HUES64 (cell line): ENCODE measurements around the gene KCNQ5.

Experiments used
- H3K27ac ChIP-seq: 2 replicates; pipeline ENCODE4 v1.7.0; 2013; ENCODE audit warnings: low read depth, low read length, inconsistent platforms
- H3K27me3 ChIP-seq: 2 replicates; pipeline ENCODE4 v1.6.1; 2013; ENCODE audit warnings: mild to moderate bottlenecking, low read length; ENCODE audit not compliant: insufficient read depth
- H3K36me3 ChIP-seq: 2 replicates; pipeline ENCODE4 v1.6.1; 2013; ENCODE audit warnings: mild to moderate bottlenecking, low read length; ENCODE audit not compliant: insufficient read depth
- H3K4me1 ChIP-seq: 2 replicates; pipeline ENCODE4 v1.6.1; 2013; ENCODE audit warnings: mild to moderate bottlenecking, low read length, moderate library complexity; ENCODE audit not compliant: insufficient read depth
- H3K4me3 ChIP-seq: 2 replicates; pipeline ENCODE4 v1.5.1; 2013; ENCODE audit warnings: mild to moderate bottlenecking, low read length, moderate library complexity
- H3K9ac ChIP-seq: 2 replicates; pipeline ENCODE4 v1.6.1; 2013; ENCODE audit warnings: mild to moderate bottlenecking, low read depth, low read length
- H3K9me3 ChIP-seq: 2 replicates; pipeline ENCODE4 v1.6.1; 2013; ENCODE audit warnings: low read depth, low read length; ENCODE audit not compliant: insufficient read depth
- WGBS: fragments of 150-250, 120-280 bp; methylation state at CpG from one replicate; pipeline ENCODE4 v1.1.7; 2013; ENCODE audit warnings: missing lambda C conversion rate; 5-methylcytosine and 5-hydroxymethylcytosine counted together

KCNQ5 gene

GRCh38 chr6:73085443-73085871 is 463.6 kb downstream of the KCNQ5 start:
- Histone ChIP-seq H3K4me3 (no peak overlapping the region), H3K9ac (no peak overlapping the region), H3K27me3 (no peaks in the 10 kb centered on the region), H3K4me1 (peaks cover 18% of the 10 kb centered on the region), H3K9me3 (no peaks in the 10 kb centered on the region), H3K36me3 (no peaks in the 10 kb centered on the region), H3K27ac (no peak overlapping the region)
- WGBS, result 42% methylated on average over 4 of the region's 4 CpGs

GRCh38 chr6:73086726-73087125 is 464.9 kb downstream of the KCNQ5 start:
- H3K27ac ChIP-seq, result no peak overlapping the region
- WGBS, result 99% methylated on average over 2 of the region's 2 CpGs
- no peaks in the 10 kb centered on the region for H3K36me3 ChIP-seq
- no peak overlapping the region for H3K9ac ChIP-seq
- H3K27me3 ChIP-seq, result no peaks in the 10 kb centered on the region
- H3K9me3 ChIP-seq, result no peaks in the 10 kb centered on the region
- peaks cover 18% of the 10 kb centered on the region for H3K4me1 ChIP-seq
- H3K4me3 ChIP-seq, result no peak overlapping the region

GRCh38 chr6:73088138-73088813 is 466.4 kb downstream of the KCNQ5 start:
- no peak overlapping the region for H3K4me3 ChIP-seq
- WGBS, result 91% methylated on average over 4 of the region's 4 CpGs
- H3K4me1 ChIP-seq, result peaks cover 16% of the 10 kb centered on the region
- no peak overlapping the region for H3K9ac ChIP-seq
- H3K27me3 ChIP-seq, result no peaks in the 10 kb centered on the region
- no peaks in the 10 kb centered on the region for H3K36me3 ChIP-seq
- no peak overlapping the region for H3K27ac ChIP-seq
- H3K9me3 ChIP-seq, result no peaks in the 10 kb centered on the region

- Histone ChIP-seq H3K27me3 (no peaks in the 10 kb centered on the region), H3K9me3 (no peaks in the 10 kb centered on the region), H3K27ac (no peak overlapping the region), H3K36me3 (no peaks in the 10 kb centered on the region), H3K4me1 (no peaks in the 10 kb centered on the region), H3K4me3 (no peak overlapping the region), H3K9ac (no peak overlapping the region)
- 86% methylated on average over 4 of the region's 4 CpGs for WGBS
Measured at GRCh38 chr6:73104921-73105320, 483.1 kb downstream of the KCNQ5 start.

- Histone ChIP-seq H3K9me3 (no peaks in the 10 kb centered on the region), H3K27ac (no peak overlapping the region), H3K4me3 (no peak overlapping the region), H3K36me3 (no peaks in the 10 kb centered on the region), H3K27me3 (no peaks in the 10 kb centered on the region), H3K4me1 (no peaks in the 10 kb centered on the region), H3K9ac (no peak overlapping the region)
- WGBS, result 100% methylated on average over 1 of the region's 1 CpG
Measured at GRCh38 chr6:73107016-73107415, 485.2 kb downstream of the KCNQ5 start.

- no peaks in the 10 kb centered on the region for H3K36me3 ChIP-seq
- H3K9ac ChIP-seq, result no peak overlapping the region
- no peaks in the 10 kb centered on the region for H3K4me1 ChIP-seq
- H3K4me3 ChIP-seq, result no peak overlapping the region
- H3K9me3 ChIP-seq, result no peaks in the 10 kb centered on the region
- 100% methylated on average over 2 of the region's 3 CpGs for WGBS
- H3K27me3 ChIP-seq, result no peaks in the 10 kb centered on the region
- H3K27ac ChIP-seq, result no peak overlapping the region
Measured at GRCh38 chr6:73108949-73109348, 487.1 kb downstream of the KCNQ5 start.

GRCh38 chr6:73109659-73110058 is 487.8 kb downstream of the KCNQ5 start:
- H3K9me3 ChIP-seq, result no peaks in the 10 kb centered on the region
- H3K27me3 ChIP-seq, result no peaks in the 10 kb centered on the region
- no peak overlapping the region for H3K4me3 ChIP-seq
- H3K27ac ChIP-seq, result no peak overlapping the region
- no peaks in the 10 kb centered on the region for H3K36me3 ChIP-seq
- no peak overlapping the region for H3K9ac ChIP-seq
- H3K4me1 ChIP-seq, result no peaks in the 10 kb centered on the region
- no CpG with 5 or more reads among the region's 3 CpGs for WGBS

GRCh38 chr6:73116330-73116729 is 494.5 kb downstream of the KCNQ5 start:
- Histone ChIP-seq H3K9ac (no peak overlapping the region), H3K36me3 (no peaks in the 10 kb centered on the region), H3K4me1 (no peaks in the 10 kb centered on the region), H3K4me3 (no peak overlapping the region), H3K27me3 (no peaks in the 10 kb centered on the region), H3K27ac (no peak overlapping the region), H3K9me3 (no peaks in the 10 kb centered on the region)
- 98% methylated on average over 3 of the region's 3 CpGs for WGBS

GRCh38 chr6:73121421-73121993 is 499.6 kb downstream of the KCNQ5 start:
- Histone ChIP-seq H3K36me3 (no peaks in the 10 kb centered on the region), H3K4me3 (no peak overlapping the region)
- 91% methylated on average over 4 of the region's 4 CpGs for WGBS

GRCh38 chr6:73123632-73124329 is 501.9 kb downstream of the KCNQ5 start:
- H3K27me3 ChIP-seq, result no peaks in the 10 kb centered on the region
- no peaks in the 10 kb centered on the region for H3K4me1 ChIP-seq
- H3K9me3 ChIP-seq, result no peaks in the 10 kb centered on the region
- H3K9ac ChIP-seq, result no peak overlapping the region
- no peak overlapping the region for H3K27ac ChIP-seq
- no peaks in the 10 kb centered on the region for H3K36me3 ChIP-seq
- no peak overlapping the region for H3K4me3 ChIP-seq
- 85% methylated on average over 2 of the region's 2 CpGs for WGBS

More at GRCh38 chr6:73121421-73121993, 499.6 kb downstream of the KCNQ5 start:
- Histone ChIP-seq H3K9ac (no peak overlapping the region), H3K27ac (no peak overlapping the region), H3K27me3 (no peaks in the 10 kb centered on the region), H3K4me1 (no peaks in the 10 kb centered on the region), H3K9me3 (no peaks in the 10 kb centered on the region)

- WGBS, result 30% methylated on average over 14 of the region's 14 CpGs
- Histone ChIP-seq H3K4me1 (no peaks in the 10 kb centered on the region), H3K36me3 (no peaks in the 10 kb centered on the region), H3K9me3 (no peaks in the 10 kb centered on the region), H3K27ac (no peak overlapping the region), H3K27me3 (no peaks in the 10 kb centered on the region), H3K4me3 (no peak overlapping the region), H3K9ac (no peak overlapping the region)
Measured at GRCh38 chr6:73129653-73130443, 508.0 kb downstream of the KCNQ5 start.
